Progenitor cell of endocrine pancreas (in vitro differentiated cells): ENCODE measurements around the gene ESM1. TPM values are rescaled to one million over a fixed set of nuclear protein-coding genes. Genes with fewer than 3 reads are reported as not detected.

Source experiments
- DNase-seq: peaks from one replicate; pipeline ENCODE4 v3.0.0; 2021; ENCODE audit warnings: low spot score; ENCODE audit not compliant: unreplicated experiment
- H3K27ac Mint-ChIP-seq: 2 replicates; pipeline ENCODE4 v1.8.0; 2021; ENCODE audit warnings: mild to moderate bottlenecking, moderate library complexity, mixed read lengths
- H3K27me3 Mint-ChIP-seq: 2 replicates; pipeline ENCODE4 v1.8.0; 2021; ENCODE audit warnings: mixed read lengths
- H3K36me3 Mint-ChIP-seq: 2 replicates; pipeline ENCODE4 v1.8.0; 2022; ENCODE audit warnings: mixed read lengths; ENCODE audit not compliant: insufficient read depth
- H3K4me1 Mint-ChIP-seq: 2 replicates; pipeline ENCODE4 v1.8.0; 2021; ENCODE audit warnings: low read depth, mixed read lengths
- H3K4me3 Mint-ChIP-seq: 2 replicates; pipeline ENCODE4 v1.8.0; 2021; ENCODE audit warnings: low read depth, mild to moderate bottlenecking, moderate library complexity, mixed read lengths
- H3K9me3 Mint-ChIP-seq: 2 replicates; pipeline ENCODE4 v1.8.0; 2021; ENCODE audit warnings: low read depth, mixed read lengths
- total RNA-seq: library from RNA; stranded (reverse); gene quantifications from 2 replicates; pipeline ENCODE4 v1.2.1, GENCODE V29; 2021
- TF ChIP-seq, protein P1 (sequence below): fragments of 200-600 bp; sonication (generic); IDR thresholded peaks from one replicate; pipeline ENCODE4 v1.5.0; 2021; ENCODE audit warnings: antibody characterized with exemption, mild to moderate bottlenecking; ENCODE audit not compliant: unreplicated experiment

The ESM1 gene
- total RNA-seq, 1 donor from 2014 or later: not detected

DNA sequence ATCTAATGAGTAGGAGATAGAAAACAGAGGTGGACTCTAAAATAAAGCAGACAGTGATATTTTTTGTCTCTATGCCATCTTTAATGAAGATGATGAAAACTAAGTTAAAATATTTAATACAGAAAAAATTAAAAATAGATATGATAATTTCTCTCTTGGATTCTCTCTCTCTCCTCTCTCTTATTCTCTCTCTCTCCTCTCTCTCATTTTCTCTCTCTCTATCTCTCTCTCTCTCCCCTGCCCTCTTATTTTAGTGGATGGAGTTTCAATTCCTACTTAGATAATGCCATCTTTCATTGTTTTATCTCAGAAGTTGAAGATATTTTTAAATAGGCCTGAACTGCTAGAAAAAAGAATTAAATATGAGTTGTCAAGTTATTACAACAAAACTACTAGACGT lies 38.2 kb downstream of the ESM1 start:
- Mint-ChIP-seq H3K4me1 (no peaks in the 10 kb centered on the region), H3K27me3 (no peaks in the 10 kb centered on the region), H3K27ac (no peak overlapping the region), H3K4me3 (no peak overlapping the region), H3K36me3 (no peaks in the 10 kb centered on the region), H3K9me3 (no peaks in the 10 kb centered on the region)
- TF ChIP-seq, protein P1, sequence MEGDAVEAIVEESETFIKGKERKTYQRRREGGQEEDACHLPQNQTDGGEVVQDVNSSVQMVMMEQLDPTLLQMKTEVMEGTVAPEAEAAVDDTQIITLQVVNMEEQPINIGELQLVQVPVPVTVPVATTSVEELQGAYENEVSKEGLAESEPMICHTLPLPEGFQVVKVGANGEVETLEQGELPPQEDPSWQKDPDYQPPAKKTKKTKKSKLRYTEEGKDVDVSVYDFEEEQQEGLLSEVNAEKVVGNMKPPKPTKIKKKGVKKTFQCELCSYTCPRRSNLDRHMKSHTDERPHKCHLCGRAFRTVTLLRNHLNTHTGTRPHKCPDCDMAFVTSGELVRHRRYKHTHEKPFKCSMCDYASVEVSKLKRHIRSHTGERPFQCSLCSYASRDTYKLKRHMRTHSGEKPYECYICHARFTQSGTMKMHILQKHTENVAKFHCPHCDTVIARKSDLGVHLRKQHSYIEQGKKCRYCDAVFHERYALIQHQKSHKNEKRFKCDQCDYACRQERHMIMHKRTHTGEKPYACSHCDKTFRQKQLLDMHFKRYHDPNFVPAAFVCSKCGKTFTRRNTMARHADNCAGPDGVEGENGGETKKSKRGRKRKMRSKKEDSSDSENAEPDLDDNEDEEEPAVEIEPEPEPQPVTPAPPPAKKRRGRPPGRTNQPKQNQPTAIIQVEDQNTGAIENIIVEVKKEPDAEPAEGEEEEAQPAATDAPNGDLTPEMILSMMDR: no peak
- no peak for DNase-seq

- H3K27me3 Mint-ChIP-seq: no peaks in the 10 kb centered on the region
- H3K4me3 Mint-ChIP-seq: no peak overlapping the region
- H3K27ac Mint-ChIP-seq: no peak overlapping the region
- no peaks in the 10 kb centered on the region for H3K4me1 Mint-ChIP-seq
- H3K36me3 Mint-ChIP-seq: no peaks in the 10 kb centered on the region
- no peaks in the 10 kb centered on the region for H3K9me3 Mint-ChIP-seq
- DNase-seq: no peak
- TF ChIP-seq, protein P1: no peak
These were observed 39.0 kb downstream of the ESM1 start for GRCh38 chr5:54946306-54946819.

DNA sequence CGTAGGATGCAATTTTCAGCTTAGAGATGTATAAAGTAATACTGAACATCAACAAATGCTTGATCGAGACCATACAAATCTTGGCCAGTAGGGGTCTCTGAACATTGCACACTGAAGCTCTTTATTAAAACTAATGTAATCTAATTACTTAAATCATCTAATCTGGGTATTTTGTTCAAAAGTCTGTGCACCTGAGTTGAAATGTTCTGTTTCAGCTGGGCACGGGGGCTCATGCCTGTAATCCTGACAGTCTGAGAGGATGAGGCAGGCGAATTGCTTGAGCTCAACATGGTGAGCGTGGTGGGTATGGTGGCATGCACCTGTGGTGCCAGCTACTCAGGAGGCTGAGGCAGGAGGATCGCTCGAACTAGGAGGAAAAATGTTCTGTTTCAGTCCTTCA lies 41.0 kb downstream of the ESM1 start:
- H3K4me3 Mint-ChIP-seq: no peak overlapping the region
- no peak overlapping the region for H3K27ac Mint-ChIP-seq
- no peaks in the 10 kb centered on the region for H3K9me3 Mint-ChIP-seq
- DNase-seq: no peak
- no peaks in the 10 kb centered on the region for H3K36me3 Mint-ChIP-seq
- TF ChIP-seq, protein P1: peak; percentile 71
- H3K4me1 Mint-ChIP-seq: no peaks in the 10 kb centered on the region
- H3K27me3 Mint-ChIP-seq: no peaks in the 10 kb centered on the region

DNA sequence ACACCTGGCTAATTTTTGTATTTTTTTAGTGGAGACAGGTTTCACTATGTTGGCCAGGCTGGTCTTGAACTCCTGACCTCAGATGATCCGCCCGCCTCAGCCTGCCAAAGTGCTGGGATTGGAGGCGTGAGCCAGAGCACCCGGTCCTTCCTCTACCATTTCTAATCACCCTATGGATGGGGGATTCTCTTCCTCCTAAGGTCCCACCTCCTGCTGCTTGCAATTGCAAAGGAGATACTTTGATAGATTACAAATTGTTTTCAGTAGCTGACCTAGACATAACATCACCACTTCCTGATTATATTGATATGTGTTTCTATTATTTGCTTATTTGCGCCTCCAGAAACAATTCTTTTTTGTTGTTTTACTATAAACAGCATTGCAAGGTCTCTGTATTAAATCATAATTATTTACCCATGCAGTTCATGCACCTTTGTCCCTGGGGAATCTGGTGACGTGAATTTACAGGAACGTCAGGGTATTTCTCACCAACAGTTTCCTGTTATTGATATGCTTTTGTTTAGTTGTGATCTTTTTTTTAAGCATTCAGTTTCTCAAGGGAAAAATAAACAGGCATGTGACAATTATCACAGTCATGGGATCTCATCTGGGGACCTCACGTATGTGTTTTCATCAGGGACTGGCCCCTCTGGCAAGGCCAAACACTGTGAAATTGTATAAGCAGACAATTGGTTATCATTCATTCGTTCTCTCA lies 43.2 kb downstream of the ESM1 start:
- Mint-ChIP-seq H3K36me3 (no peaks in the 10 kb centered on the region), H3K27ac (no peak overlapping the region), H3K27me3 (peaks cover 1% of the 10 kb centered on the region), H3K9me3 (no peaks in the 10 kb centered on the region), H3K4me1 (no peaks in the 10 kb centered on the region), H3K4me3 (no peak overlapping the region)
- TF ChIP-seq, protein P1: no peak
- DNase-seq: no peak

DNA sequence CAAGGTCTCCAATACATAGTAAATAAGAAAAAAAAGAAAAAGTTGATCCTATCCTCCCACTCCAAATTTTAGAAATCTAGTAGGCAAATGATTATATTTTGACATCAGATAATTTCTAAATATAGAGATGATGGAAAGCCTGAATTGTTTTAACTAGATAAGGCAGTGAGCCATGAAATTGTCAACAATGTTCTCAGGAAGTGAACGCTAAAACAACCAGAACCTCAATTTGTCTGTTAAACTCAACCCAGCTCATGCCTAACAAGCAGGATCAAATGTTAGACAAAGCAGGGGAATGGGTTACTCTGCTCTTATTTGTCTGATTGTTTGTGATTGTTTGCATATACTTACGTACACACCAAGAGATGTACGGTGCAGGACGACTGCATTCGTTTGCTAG lies 49.2 kb downstream of the ESM1 start:
- TF ChIP-seq, protein P1: no peak
- Mint-ChIP-seq H3K27me3 (peaks cover 9% of the 10 kb centered on the region), H3K27ac (no peak overlapping the region), H3K4me3 (no peak overlapping the region), H3K9me3 (no peaks in the 10 kb centered on the region), H3K36me3 (no peaks in the 10 kb centered on the region), H3K4me1 (peaks cover 9% of the 10 kb centered on the region)
- DNase-seq: no peak
